ENCODE data around the gene FKBP14. TPM values are rescaled to one million over a fixed set of nuclear protein-coding genes. Genes with fewer than 3 reads are reported as not detected.

The FKBP14 gene
- total and polyA plus RNA-seq, 12 donors, result 3.0 to 16.0 (median 13.1) TPM

DNA sequence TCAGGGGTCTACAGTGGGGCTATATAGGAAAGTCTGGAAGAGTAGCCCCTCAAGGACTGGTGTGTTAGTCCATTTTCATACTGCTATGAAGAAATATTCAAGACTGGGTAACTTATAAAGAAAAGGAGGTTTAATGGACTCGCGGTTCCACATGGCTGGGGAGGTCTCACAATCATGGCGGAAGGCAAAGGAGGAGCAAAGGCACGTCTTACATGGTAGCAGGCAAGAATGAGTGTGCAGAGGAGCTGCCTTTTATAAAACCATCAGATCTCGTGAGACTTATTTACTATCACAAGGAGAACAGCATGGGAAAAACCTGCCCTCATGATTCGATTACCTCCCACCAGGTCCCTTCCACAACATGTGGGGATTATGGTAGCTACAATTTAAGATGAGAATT, 3.0 kb downstream of the FKBP14 start:
- no peaks in the 10 kb centered on the region for H3K9me3 ChIP-seq
- intact Hi-C loops (cut with DNase I), result loop anchor here in 1 of 10 donors (10.0 kb wide), 1 partner anchor 261 kb away; the partner anchor contains the start of gene ZNRF2
- whole genome bisulfite sequencing, 2 donors, result 96 to 99% methylated on average over 6 of the region's 6 CpGs

DNA sequence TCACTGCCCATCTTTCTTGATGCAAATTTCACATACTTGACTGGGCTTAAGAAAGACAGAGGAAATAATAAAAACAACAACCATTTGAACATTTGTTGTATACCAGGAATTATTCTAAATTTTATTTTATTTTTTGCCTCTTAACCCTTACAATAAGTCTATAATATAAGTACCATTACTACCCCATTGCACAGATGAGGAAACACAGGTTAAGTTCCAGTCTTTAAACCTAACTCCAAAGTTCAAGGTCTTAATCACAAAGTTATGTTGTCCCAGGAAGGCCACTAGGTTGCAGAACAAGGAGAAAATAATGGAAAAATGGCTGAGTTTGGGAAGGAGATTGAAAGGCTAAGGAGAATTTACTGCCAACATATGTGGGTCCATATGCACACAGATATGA, 3.5 kb downstream of the FKBP14 start:
- TF ChIP-seq, protein P1, sequence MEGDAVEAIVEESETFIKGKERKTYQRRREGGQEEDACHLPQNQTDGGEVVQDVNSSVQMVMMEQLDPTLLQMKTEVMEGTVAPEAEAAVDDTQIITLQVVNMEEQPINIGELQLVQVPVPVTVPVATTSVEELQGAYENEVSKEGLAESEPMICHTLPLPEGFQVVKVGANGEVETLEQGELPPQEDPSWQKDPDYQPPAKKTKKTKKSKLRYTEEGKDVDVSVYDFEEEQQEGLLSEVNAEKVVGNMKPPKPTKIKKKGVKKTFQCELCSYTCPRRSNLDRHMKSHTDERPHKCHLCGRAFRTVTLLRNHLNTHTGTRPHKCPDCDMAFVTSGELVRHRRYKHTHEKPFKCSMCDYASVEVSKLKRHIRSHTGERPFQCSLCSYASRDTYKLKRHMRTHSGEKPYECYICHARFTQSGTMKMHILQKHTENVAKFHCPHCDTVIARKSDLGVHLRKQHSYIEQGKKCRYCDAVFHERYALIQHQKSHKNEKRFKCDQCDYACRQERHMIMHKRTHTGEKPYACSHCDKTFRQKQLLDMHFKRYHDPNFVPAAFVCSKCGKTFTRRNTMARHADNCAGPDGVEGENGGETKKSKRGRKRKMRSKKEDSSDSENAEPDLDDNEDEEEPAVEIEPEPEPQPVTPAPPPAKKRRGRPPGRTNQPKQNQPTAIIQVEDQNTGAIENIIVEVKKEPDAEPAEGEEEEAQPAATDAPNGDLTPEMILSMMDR (IDR thresholded peaks at IDR 0.05), result no peak
- intact Hi-C loops (cut with DNase I), result loop anchor here in 1 of 10 donors (10.0 kb wide), 1 partner anchor 262 kb away; the partner anchor contains the start of gene ZNRF2
- H3K4me1 ChIP-seq, result peaks cover 0 to 30% (median 25%) of the 10 kb centered on the region in 9 donors

More for the DNA sequence above, 3.0 kb downstream of the FKBP14 start:
- Histone ChIP-seq H3K36me3 (peaks cover 0 to 14% (median 0%) of the 10 kb centered on the region in 9 donors), H3K4me1 (peaks cover 0 to 30% (median 25%) of the 10 kb centered on the region in 9 donors), H3K4me3 (no peak overlapping the region), H3K27ac (no peak overlapping the region), H3K27me3 (no peaks in the 10 kb centered on the region)
- ATAC-seq (no peak), DNase-seq (no peak)
- TF ChIP-seq, protein P1 (IDR thresholded peaks at IDR 0.05), result no peak

DNA sequence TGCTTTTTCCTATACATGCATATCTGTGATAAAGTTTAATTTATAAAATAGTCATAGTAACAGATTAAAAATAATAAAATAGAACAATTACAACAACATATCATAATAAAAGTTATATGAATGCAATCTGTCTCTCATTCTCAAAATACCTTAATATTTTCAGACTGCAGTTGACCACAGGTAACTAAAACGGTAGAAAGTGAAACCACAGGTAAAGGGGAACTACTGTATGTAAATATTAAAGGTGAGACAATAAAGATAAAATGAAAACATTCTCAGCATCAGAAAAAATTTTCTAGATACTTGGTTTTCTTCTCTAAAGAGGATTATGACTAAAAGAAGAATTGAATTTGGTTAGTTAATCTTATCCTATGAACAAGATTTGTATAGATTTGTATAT, 6.0 kb downstream of the FKBP14 start:
- intact Hi-C loops (cut with DNase I), result loop anchor here in 1 of 10 donors (10.0 kb wide), 1 partner anchor 264 kb away; the partner anchor contains the start of gene ZNRF2
- WGBS, 2 donors, result 72 to 76% methylated on average over 1 of the region's 1 CpG
- no peak for ATAC-seq
- no peaks in the 10 kb centered on the region for H3K27me3 ChIP-seq
- no peak for DNase-seq
- peaks cover 0 to 16% (median 11%) of the 10 kb centered on the region in 9 donors for H3K4me1 ChIP-seq
- no peaks in the 10 kb centered on the region for H3K9me3 ChIP-seq
- no peak overlapping the region for H3K4me3 ChIP-seq
- H3K36me3 ChIP-seq, result peaks cover 0 to 35% (median 0%) of the 10 kb centered on the region in 9 donors
- H3K27ac ChIP-seq, result no peak overlapping the region
- TF ChIP-seq, protein P1 (IDR thresholded peaks at IDR 0.05), result no peak

More for the DNA sequence above, 3.5 kb downstream of the FKBP14 start:
- Histone ChIP-seq H3K36me3 (peaks cover 0 to 19% (median 0%) of the 10 kb centered on the region in 9 donors), H3K4me3 (no peak overlapping the region), H3K9me3 (no peaks in the 10 kb centered on the region), H3K27ac (no peak overlapping the region), H3K27me3 (no peaks in the 10 kb centered on the region)
- DNase-seq, result no peak
- no peak for ATAC-seq

DNA sequence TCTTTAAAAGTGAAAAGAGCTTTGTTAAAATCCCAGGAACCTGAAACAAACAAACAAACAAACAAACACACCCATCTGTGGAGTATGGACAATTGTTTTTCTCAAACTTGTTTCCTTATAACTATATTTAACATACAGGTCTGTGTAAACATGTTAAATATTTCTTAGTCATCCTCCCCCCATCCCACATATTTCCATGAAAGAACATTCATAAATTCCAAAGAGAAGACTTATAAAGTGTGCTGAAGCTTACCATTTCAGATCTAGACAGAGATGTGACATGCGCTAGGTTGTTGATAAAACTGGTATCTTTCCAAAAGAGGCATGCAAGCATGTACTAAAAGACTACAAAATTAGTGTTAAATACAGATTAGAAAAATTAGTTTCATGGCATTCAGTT, 6.5 kb downstream of the FKBP14 start:
- no peaks in the 10 kb centered on the region for H3K9me3 ChIP-seq
- intact Hi-C loops (cut with DNase I), result loop anchor here in 1 of 10 donors (10.0 kb wide), 1 partner anchor 265 kb away; the partner anchor contains the start of gene ZNRF2
- H3K4me1 ChIP-seq, result peaks cover 0 to 11% (median 6%) of the 10 kb centered on the region in 9 donors
- TF ChIP-seq, protein P1 (IDR thresholded peaks at IDR 0.05), result no peak
- H3K27me3 ChIP-seq, result no peaks in the 10 kb centered on the region
- ATAC-seq (no peak), DNase-seq (no peak)
- 95 to 99% methylated on average over 1 of the region's 1 CpG for WGBS, 2 donors
- no peak overlapping the region for H3K4me3 ChIP-seq
- H3K27ac ChIP-seq, result no peak overlapping the region
- peaks cover 0 to 38% (median 0%) of the 10 kb centered on the region in 9 donors for H3K36me3 ChIP-seq
